HCT116 (cell line): ENCODE results near the gene ANGPTL4. TPM values are rescaled to one million over a fixed set of nuclear protein-coding genes. Genes with fewer than 3 reads are reported as not detected.
A peak's percentile ranks its signal among the peaks of the same experiment; 100 is the strongest.

ENCODE experiments used
- ATAC-seq: fragments of 200-7000 bp; cut with Tn5 transposase; 2 replicates; pipeline ENCODE4 v1.9.1; 2020; ENCODE audit warnings: mild to moderate bottlenecking, moderate library complexity
- BruUV-seq: library from RNA; stranded (reverse); fragments of 400-500 nt; replicated peaks from 2 replicates; lab custom pipeline; 2021; lab: Mats Ljungman, UMichigan
- CTCF ChIA-PET: fragments of 300-600 bp; sonication (Branson Sonifier 250); formaldehyde crosslinking; loops from one replicate; lab custom pipeline; 2021; ENCODE audit warnings: antibody characterized with exemption; lab: Charles Lee
- POLR2A ChIA-PET: fragments of 300-600, 350-600 bp; sonication (Branson Sonifier 250); formaldehyde crosslinking; loops from one replicate; lab custom pipeline; 2021; ENCODE audit warnings: antibody characterized with exemption; lab: Charles Lee
- RAD21 ChIA-PET, 2 experiments: fragments of 300-600 bp; sonication (Branson Sonifier 250); formaldehyde crosslinking; loops; one replicate each; lab custom pipeline; 2023; ENCODE audit warnings: low total read pairs in 2 of 2; ENCODE audit not compliant: uncharacterized antibody in 2 of 2, unreplicated experiment in 2 of 2, low non-redundant PET in 1 of 2; lab: Charles Lee
- DNase-seq: peaks from one replicate; pipeline ENCODE4 v3.0.0-alpha.2; 2010; ENCODE audit warnings: low read depth, low spot score
- H2AFZ ChIP-seq: fragments of 200-600 bp; shearing (Covaris generic), sonication (generic); 2 replicates; pipeline ENCODE4 v1.6.1; 2017; ENCODE audit warnings: low read depth, mixed run types, mixed read lengths, antibody characterized with exemption, low read length; ENCODE audit not compliant: poor library complexity, severe bottlenecking
- H3K27ac ChIP-seq: 2 replicates; pipeline ENCODE4 v1.5.1; 2012; ENCODE audit warnings: low read depth, low read length
- H3K27me3 ChIP-seq: fragments of 200-600 bp; sonication (generic); 2 replicates; pipeline ENCODE4 v1.6.1; 2016; ENCODE audit warnings: mixed run types, low read length, mixed read lengths; ENCODE audit not compliant: insufficient read depth
- H3K36me3 ChIP-seq, 2 experiments: fragments of 200-500 bp in 1 of 2; fragments of 200-600 bp in 1 of 2; sonication (Bioruptor generic) in 1 of 2; sonication (generic) in 1 of 2; 2 replicates each; pipeline versions ENCODE4 v1.5.1 to v1.6.1; 2014 to 2016; ENCODE audit warnings: low read length in 2 of 2, inconsistent platforms in 1 of 2, mixed read lengths in 1 of 2, mixed run types in 1 of 2; ENCODE audit not compliant: insufficient read depth in 2 of 2, control insufficient read depth in 1 of 2
- H3K4me1 ChIP-seq, 2 experiments: fragments of 200-600 bp in 1 of 2; sonication (generic) in 1 of 2; 2 replicates each; pipeline versions ENCODE4 v1.5.1 to v1.6.1; 2012 to 2017; ENCODE audit warnings: low read length in 2 of 2, inconsistent platforms in 1 of 2, mild to moderate bottlenecking in 1 of 2, mixed read lengths in 1 of 2, mixed run types in 1 of 2, moderate library complexity in 1 of 2; ENCODE audit not compliant: insufficient read depth in 2 of 2, control insufficient read depth in 1 of 2
- H3K4me2 ChIP-seq: fragments of 200-600 bp; sonication (generic); 2 replicates; pipeline ENCODE4 v1.6.1; 2017; ENCODE audit warnings: mixed run types, low read length, mixed read lengths
- H3K4me3 ChIP-seq, 2 experiments: fragments of 200-600 bp in 1 of 2; sonication (generic) in 1 of 2; replicated peaks in 1 of 2; 2 replicates each; pipeline ENCODE4 v1.5.1; 2011 to 2016; ENCODE audit warnings: low read length in 2 of 2, control low read depth in 1 of 2, low read depth in 1 of 2, mild to moderate bottlenecking in 1 of 2, mixed read lengths in 1 of 2, mixed run types in 1 of 2
- H3K79me2 ChIP-seq: fragments of 200-600 bp; sonication (generic); 2 replicates; pipeline ENCODE4 v1.6.1; 2017; ENCODE audit warnings: mild to moderate bottlenecking, mixed run types, low read length, moderate library complexity, mixed read lengths; ENCODE audit not compliant: insufficient read depth
- H3K9ac ChIP-seq: fragments of 200-600 bp; sonication (generic); 2 replicates; pipeline ENCODE4 v1.6.1; 2016; ENCODE audit warnings: low read length, mixed read lengths
- H3K9me2 ChIP-seq: fragments of 200-600 bp; sonication (generic), shearing (Covaris generic); 2 replicates; pipeline ENCODE4 v1.6.1; 2017; ENCODE audit warnings: mixed run types, mild to moderate bottlenecking, moderate library complexity; ENCODE audit not compliant: insufficient read depth
- H3K9me3 ChIP-seq, 2 experiments: fragments of 200-500 bp in 1 of 2; fragments of 200-600 bp in 1 of 2; sonication (Bioruptor generic) in 1 of 2; sonication (generic) in 1 of 2; 2 replicates each; pipeline ENCODE4 v1.6.1; 2014 to 2017; ENCODE audit warnings: low read length in 2 of 2, mixed read lengths in 2 of 2, inconsistent platforms in 1 of 2, low read depth in 1 of 2, mild to moderate bottlenecking in 1 of 2, mixed run types in 1 of 2, moderate library complexity in 1 of 2; ENCODE audit not compliant: control insufficient read depth in 1 of 2, insufficient read depth in 1 of 2
- H4K20me1 ChIP-seq: fragments of 200-600 bp; sonication (generic), shearing (Covaris generic); 2 replicates; pipeline ENCODE4 v1.6.1; 2017; ENCODE audit warnings: mixed run types, mild to moderate bottlenecking, moderate library complexity; ENCODE audit not compliant: insufficient read depth
- CBX3 ChIP-seq: IDR thresholded peaks from 2 replicates; pipeline ENCODE4 v1.6.1; 2012; ENCODE audit warnings: low read depth
- CEBPB ChIP-seq: IDR thresholded peaks from 2 replicates; pipeline ENCODE4 v1.6.1; 2012; ENCODE audit warnings: low read depth
- EGR1 ChIP-seq: IDR thresholded peaks from 2 replicates; pipeline ENCODE4 v1.6.1; 2012; ENCODE audit warnings: low read depth
- EZH2 ChIP-seq: fragments of 200-600 bp; sonication (generic); IDR thresholded peaks from 2 replicates; pipeline ENCODE4 v1.6.1; 2017; ENCODE audit warnings: antibody characterized with exemption, mixed run types
- FOSL1 ChIP-seq: IDR thresholded peaks from 2 replicates; pipeline ENCODE4 v1.6.1; 2012; ENCODE audit warnings: low read depth
- JUND ChIP-seq: IDR thresholded peaks from 2 replicates; pipeline ENCODE4 v1.6.1; 2012
- RAD21 ChIP-seq: IDR thresholded peaks from 2 replicates; pipeline ENCODE4 v1.6.1; 2012; ENCODE audit warnings: low read depth, mild to moderate bottlenecking
- REST ChIP-seq: IDR thresholded peaks from 2 replicates; pipeline ENCODE4 v1.6.1; 2012; ENCODE audit warnings: low read depth
- SIN3A ChIP-seq: IDR thresholded peaks from 2 replicates; pipeline ENCODE4 v1.6.1; 2012; ENCODE audit warnings: low read depth
- SP1 ChIP-seq: IDR thresholded peaks from 2 replicates; pipeline ENCODE4 v1.6.1; 2012; ENCODE audit warnings: low read depth
- TCF7L2 ChIP-seq: IDR thresholded peaks from 2 replicates; pipeline ENCODE4 v1.7.0; 2011; ENCODE audit warnings: borderline replicate concordance, inconsistent platforms; ENCODE audit not compliant: insufficient read depth, insufficient read length; ENCODE audit errors: extremely low read depth
- YY1 ChIP-seq: IDR thresholded peaks from 2 replicates; pipeline ENCODE4 v1.6.1; 2011; ENCODE audit warnings: low read length, low read depth, moderate library complexity, mild to moderate bottlenecking; ENCODE audit not compliant: insufficient replicate concordance; ENCODE audit errors: extremely low read depth
- ZBTB33 ChIP-seq: IDR thresholded peaks from 2 replicates; pipeline ENCODE4 v1.6.1; 2011; ENCODE audit warnings: mild to moderate bottlenecking, low read length, moderate library complexity; ENCODE audit not compliant: insufficient replicate concordance; ENCODE audit errors: extremely low read depth
- ZNF274 ChIP-seq: fragments of 200-500 bp; sonication (Bioruptor generic); IDR thresholded peaks from 2 replicates; pipeline ENCODE4 v1.6.1; 2014; ENCODE audit warnings: mild to moderate bottlenecking, low read depth, low read length, inconsistent platforms
- intact Hi-C: fragments of 100-400 bp; cut with micrococcal nuclease; formaldehyde crosslinking; loops from 2 replicates; pipeline ENCODE4 v1.10.0; 2022
- total RNA-seq: library from RNA; stranded (reverse); gene quantifications from one replicate; pipeline ENCODE4 v1.2.1, GENCODE V29; 2021; ENCODE audit not compliant: unreplicated experiment
- TF ChIP-seq, protein P1 (sequence below): IDR thresholded peaks from 2 replicates; pipeline ENCODE4 v1.6.1; 2012
- TF ChIP-seq, protein P2 (sequence below), 3 experiments: fragments of 200-600 bp in 1 of 3; sonication (generic) in 1 of 3; IDR thresholded peaks in 2 of 3; conservative IDR thresholded peaks in 1 of 3; 2 replicates each; pipeline ENCODE4 v1.5.1; 2012 to 2017; ENCODE audit warnings: low read depth in 2 of 3, low read length in 2 of 3, antibody characterized with exemption in 1 of 3, borderline replicate concordance in 1 of 3, control low read depth in 1 of 3, mild to moderate bottlenecking in 1 of 3, mixed read lengths in 1 of 3, mixed run types in 1 of 3, moderate library complexity in 1 of 3; ENCODE audit not compliant: insufficient read depth in 1 of 3

Gene ANGPTL4
- total RNA-seq, 1 experiment from 2014 or later = 54.8 TPM

- ChIA-PET CTCF (interaction anchor here (0.6 to 2.2 kb wide), 7 partner anchors 13 to 521 kb away, joined by 3 to 9 read pairs (median 5); partner anchors contain the start of gene MARCHF2), POLR2A (interaction anchor here (0.6 to 3.0 kb wide), 17 partner anchors 9 to 1193 kb away, joined by 3 to 20 read pairs (median 6); partner anchors contain the start of genes ANGPTL4, MARCHF2 and ZNF414), RAD21 (interaction anchor here in 1 of 2 experiments (0.5 to 0.6 kb wide), 3 partner anchors 41 to 822 kb away, joined by 3 to 4 read pairs (median 4); no protein-coding TSS in a partner anchor)
- peak overlapping the region; percentile 100 for H3K9ac ChIP-seq
- TF ChIP-seq ZBTB33 (no peak), REST (no peak), RAD21 (no peak), TCF7L2 (no peak), EZH2 (no peak), SP1 (no peak), CEBPB (no peak), YY1 (no peak), ZNF274 (no peak), CBX3 (no peak), SIN3A (no peak), EGR1 (no peak), JUND (no peak), FOSL1 (no peak)
- TF ChIP-seq, protein P1, sequence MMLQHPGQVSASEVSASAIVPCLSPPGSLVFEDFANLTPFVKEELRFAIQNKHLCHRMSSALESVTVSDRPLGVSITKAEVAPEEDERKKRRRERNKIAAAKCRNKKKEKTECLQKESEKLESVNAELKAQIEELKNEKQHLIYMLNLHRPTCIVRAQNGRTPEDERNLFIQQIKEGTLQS = no peak
- TF ChIP-seq, protein P2, sequence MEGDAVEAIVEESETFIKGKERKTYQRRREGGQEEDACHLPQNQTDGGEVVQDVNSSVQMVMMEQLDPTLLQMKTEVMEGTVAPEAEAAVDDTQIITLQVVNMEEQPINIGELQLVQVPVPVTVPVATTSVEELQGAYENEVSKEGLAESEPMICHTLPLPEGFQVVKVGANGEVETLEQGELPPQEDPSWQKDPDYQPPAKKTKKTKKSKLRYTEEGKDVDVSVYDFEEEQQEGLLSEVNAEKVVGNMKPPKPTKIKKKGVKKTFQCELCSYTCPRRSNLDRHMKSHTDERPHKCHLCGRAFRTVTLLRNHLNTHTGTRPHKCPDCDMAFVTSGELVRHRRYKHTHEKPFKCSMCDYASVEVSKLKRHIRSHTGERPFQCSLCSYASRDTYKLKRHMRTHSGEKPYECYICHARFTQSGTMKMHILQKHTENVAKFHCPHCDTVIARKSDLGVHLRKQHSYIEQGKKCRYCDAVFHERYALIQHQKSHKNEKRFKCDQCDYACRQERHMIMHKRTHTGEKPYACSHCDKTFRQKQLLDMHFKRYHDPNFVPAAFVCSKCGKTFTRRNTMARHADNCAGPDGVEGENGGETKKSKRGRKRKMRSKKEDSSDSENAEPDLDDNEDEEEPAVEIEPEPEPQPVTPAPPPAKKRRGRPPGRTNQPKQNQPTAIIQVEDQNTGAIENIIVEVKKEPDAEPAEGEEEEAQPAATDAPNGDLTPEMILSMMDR (IDR thresholded peaks at IDR 0.05 in 2 of 3, conservative IDR thresholded peaks at IDR 0.05 in 1 of 3; ENCODE audit: borderline replicate concordance in 1 of 3, insufficient read depth in 1 of 3, low read depth in 2 of 3, low read length in 2 of 3) = no peak
- H3K27me3 ChIP-seq = no peaks in the 10 kb centered on the region
- peak overlapping the region; percentile 62 to 95 for H3K4me3 ChIP-seq
- BruUV-seq = no TSS peak
- H3K36me3 ChIP-seq = no peaks in the 10 kb centered on the region; a peak in 1 of 4 replicates
- peaks cover 6 to 25% of the 10 kb centered on the region in 2 experiments; a peak in 3 of 4 replicates for H3K4me1 ChIP-seq
- DNase-seq (peak; percentile 88), ATAC-seq (peak; percentile 76)
- intact Hi-C loops = loop anchor here (1.0 kb wide), 1 partner anchor 28 kb away; no protein-coding TSS in a partner anchor
- no peaks in the 10 kb centered on the region; a peak in 1 of 4 replicates for H3K9me3 ChIP-seq
- H4K20me1 ChIP-seq = no peaks in the 10 kb centered on the region; the same call in 1 of the 2 replicates
- peak overlapping the region; percentile 86 for H3K4me2 ChIP-seq
- peak overlapping the region; percentile 100 for H3K27ac ChIP-seq
- H2AFZ ChIP-seq = no peak overlapping the region
- H3K79me2 ChIP-seq = peaks cover 43% of the 10 kb centered on the region
- H3K9me2 ChIP-seq = no peaks in the 10 kb centered on the region
These were observed 26.6 kb downstream of the ANGPTL4 start for GRCh38 chr19:8390617-8390981.
